ENCODE measurements around the gene CSGALNACT2. TPM values are rescaled to one million over a fixed set of nuclear protein-coding genes. Genes with fewer than 3 reads are reported as not detected.

CSGALNACT2 gene
- total RNA-seq, 1 experiment from 2014 or later, result 1.2 TPM

DNA sequence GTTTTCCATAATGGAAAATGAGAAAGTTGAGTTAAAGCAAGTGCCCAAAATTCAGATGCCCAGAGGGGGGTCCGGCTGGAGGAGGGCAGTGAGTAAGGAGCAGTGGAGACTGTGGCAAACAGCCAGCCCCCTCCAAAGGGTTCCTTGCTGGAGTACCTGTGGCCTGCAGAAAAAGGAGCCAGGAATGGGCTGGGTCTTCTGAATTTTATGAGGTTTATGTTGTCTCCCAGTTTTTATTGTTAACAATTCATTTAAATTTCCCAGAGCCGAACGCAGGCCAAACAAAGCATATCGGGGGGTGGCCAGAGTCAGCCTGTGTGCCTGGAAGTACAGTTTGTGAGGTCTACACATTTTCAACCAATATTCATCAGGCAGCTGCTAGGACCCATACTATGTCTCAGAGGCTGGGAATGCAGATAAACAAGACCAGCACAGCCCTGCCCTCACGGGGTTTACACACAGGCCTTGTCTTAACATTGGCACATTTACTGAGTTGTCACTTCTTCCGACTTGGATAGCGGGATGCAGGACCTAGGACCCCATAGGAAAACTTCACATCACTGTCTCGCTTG lies 12.9 kb upstream of the CSGALNACT2 start:
- DNase-seq, result peak; percentile 33
- Histone ChIP-seq H3K27me3 (ENCODE audit: control insufficient read depth, insufficient read depth, low read length) (no peaks in the 10 kb centered on the region), H3K36me3 (replicated peaks; ENCODE audit: control insufficient read depth, insufficient read depth, low read length) (no peaks in the 10 kb centered on the region), H3K4me3 (ENCODE audit: insufficient read depth, low read depth, low read length) (no peak overlapping the region)

DNA sequence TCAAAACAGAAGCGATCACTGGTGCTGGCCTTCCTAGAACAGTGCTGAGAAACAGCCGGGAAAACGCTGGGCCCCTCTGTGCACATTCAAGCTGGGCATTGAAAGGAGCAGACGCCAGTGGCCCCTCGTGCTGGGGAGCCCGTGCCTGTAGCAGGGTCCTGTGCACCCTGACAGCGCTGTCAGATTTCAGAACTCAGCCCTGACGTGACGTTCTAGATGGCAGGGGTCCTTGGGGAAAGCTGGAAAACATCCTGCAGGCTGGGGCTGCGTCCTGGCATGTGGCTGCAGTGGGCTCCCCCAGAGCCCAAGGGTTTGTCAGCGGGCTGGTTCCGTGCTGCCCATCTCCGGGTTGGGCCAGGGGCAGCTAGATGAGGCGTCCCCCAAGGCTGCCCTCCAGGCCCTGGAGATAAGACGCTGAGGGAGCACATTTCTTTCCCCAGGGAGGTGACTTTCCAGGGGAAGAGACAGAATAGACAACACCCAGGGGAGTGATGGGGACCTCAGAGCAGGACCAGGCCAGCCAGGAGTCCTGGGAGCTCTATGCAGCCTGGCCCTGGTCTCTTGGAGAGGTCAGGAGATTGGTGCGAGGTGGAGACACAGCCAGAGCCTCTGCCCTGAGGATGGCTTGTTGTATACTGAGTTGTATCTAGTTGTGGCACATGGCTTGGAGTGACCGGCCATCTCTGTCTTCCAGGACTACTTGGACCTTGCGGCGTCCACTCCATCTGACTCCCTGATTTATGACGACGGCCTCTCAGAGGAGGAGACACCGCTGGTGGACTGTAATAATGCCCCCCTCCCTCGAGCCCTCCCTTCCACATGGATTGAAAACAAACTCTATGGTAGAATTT lies 12.1 kb upstream of the CSGALNACT2 start:
- DNase-seq, result peak; percentile 43
- no peaks in the 10 kb centered on the region for H3K36me3 ChIP-seq (replicated peaks; ENCODE audit: control insufficient read depth, insufficient read depth, low read length)
- H3K27me3 ChIP-seq (ENCODE audit: control insufficient read depth, insufficient read depth, low read length), result no peaks in the 10 kb centered on the region
- H3K4me3 ChIP-seq (ENCODE audit: insufficient read depth, low read depth, low read length), result no peak overlapping the region

DNA sequence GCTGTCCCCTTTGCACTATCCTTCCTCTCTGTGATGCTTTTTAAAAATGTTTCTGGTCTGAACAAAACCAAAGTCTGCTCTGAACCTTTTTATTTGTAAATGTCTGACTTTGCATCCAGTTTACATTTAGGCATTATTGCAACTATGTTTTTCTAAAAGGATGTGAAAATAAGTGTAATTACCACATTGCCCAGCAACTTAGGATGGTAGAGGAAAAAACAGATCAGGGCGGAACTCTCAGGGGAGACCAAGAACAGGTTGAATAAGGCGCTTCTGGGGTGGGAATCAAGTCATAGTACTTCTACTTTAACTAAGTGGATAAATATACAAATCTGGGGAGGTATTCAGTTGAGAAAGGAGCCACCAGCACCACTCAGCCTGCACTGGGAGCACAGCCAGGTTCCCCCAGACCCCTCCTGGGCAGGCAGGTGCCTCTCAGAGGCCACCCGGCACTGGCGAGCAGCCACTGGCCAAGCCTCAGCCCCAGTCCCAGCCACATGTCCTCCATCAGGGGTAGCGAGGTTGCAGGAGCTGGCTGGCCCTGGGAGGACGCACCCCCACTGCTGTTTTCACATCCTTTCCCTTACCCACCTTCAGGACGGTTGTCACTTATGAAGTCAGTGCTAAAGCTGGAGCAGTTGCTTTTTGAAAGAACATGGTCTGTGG lies 11.4 kb upstream of the CSGALNACT2 start:
- no peaks in the 10 kb centered on the region for H3K27me3 ChIP-seq (ENCODE audit: control insufficient read depth, insufficient read depth, low read length)
- no peaks in the 10 kb centered on the region for H3K36me3 ChIP-seq (replicated peaks; ENCODE audit: control insufficient read depth, insufficient read depth, low read length)
- peak; percentile 55 for DNase-seq
- H3K4me3 ChIP-seq (ENCODE audit: insufficient read depth, low read depth, low read length), result no peak overlapping the region

- no peak overlapping the region for H3K4me3 ChIP-seq (ENCODE audit: insufficient read depth, low read depth, low read length)
- no peaks in the 10 kb centered on the region for H3K27me3 ChIP-seq (ENCODE audit: control insufficient read depth, insufficient read depth, low read length)
- H3K36me3 ChIP-seq (replicated peaks; ENCODE audit: control insufficient read depth, insufficient read depth, low read length), result no peaks in the 10 kb centered on the region
- DNase-seq, result no peak
Measured at GRCh38 chr10:43127442-43127841, 10.8 kb upstream of the CSGALNACT2 start.

- Histone ChIP-seq H3K27me3 (ENCODE audit: control insufficient read depth, insufficient read depth, low read length) (no peaks in the 10 kb centered on the region), H3K4me3 (ENCODE audit: insufficient read depth, low read depth, low read length) (no peak overlapping the region), H3K36me3 (replicated peaks; ENCODE audit: control insufficient read depth, insufficient read depth, low read length) (no peaks in the 10 kb centered on the region)
- no peak for DNase-seq
Measured at GRCh38 chr10:43128331-43128730, 9.9 kb upstream of the CSGALNACT2 start.

GRCh38 chr10:43128958-43129706 lies 9.1 kb upstream of the CSGALNACT2 start:
- DNase-seq, result peak; percentile 37
- no peak overlapping the region for H3K4me3 ChIP-seq (ENCODE audit: insufficient read depth, low read depth, low read length)
- H3K36me3 ChIP-seq (replicated peaks; ENCODE audit: control insufficient read depth, insufficient read depth, low read length), result no peaks in the 10 kb centered on the region
- H3K27me3 ChIP-seq (ENCODE audit: control insufficient read depth, insufficient read depth, low read length), result no peaks in the 10 kb centered on the region

- H3K4me3 ChIP-seq (ENCODE audit: insufficient read depth, low read depth, low read length), result no peak overlapping the region
- H3K36me3 ChIP-seq (replicated peaks; ENCODE audit: control insufficient read depth, insufficient read depth, low read length), result no peaks in the 10 kb centered on the region
- peak; percentile 42 for DNase-seq
- no peaks in the 10 kb centered on the region for H3K27me3 ChIP-seq (ENCODE audit: control insufficient read depth, insufficient read depth, low read length)
Measured at GRCh38 chr10:43130770-43131171, 7.5 kb upstream of the CSGALNACT2 start.

DNA sequence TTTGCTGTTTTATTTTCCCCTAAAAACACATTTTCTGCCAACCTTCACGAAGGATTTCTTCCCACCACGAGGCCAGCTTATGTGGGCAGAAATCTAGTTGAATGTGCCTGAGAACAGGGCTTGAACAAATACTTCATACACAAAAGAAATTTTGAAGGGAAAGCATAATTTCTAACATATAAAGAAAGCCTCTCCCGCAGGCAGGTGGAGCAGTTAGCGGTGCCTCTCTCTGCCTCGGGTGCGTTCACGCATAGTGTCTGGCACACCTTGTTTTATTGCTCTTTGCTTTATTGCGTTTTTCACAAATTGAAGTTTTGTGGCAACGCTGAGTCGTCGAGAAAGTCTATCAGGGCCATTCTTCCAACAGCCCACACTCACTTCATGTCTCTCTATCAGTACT lies 7.0 kb upstream of the CSGALNACT2 start:
- Histone ChIP-seq H3K27me3 (ENCODE audit: control insufficient read depth, insufficient read depth, low read length) (no peaks in the 10 kb centered on the region), H3K4me3 (ENCODE audit: insufficient read depth, low read depth, low read length) (no peak overlapping the region), H3K36me3 (replicated peaks; ENCODE audit: control insufficient read depth, insufficient read depth, low read length) (no peaks in the 10 kb centered on the region)
- DNase-seq, result no peak

DNA sequence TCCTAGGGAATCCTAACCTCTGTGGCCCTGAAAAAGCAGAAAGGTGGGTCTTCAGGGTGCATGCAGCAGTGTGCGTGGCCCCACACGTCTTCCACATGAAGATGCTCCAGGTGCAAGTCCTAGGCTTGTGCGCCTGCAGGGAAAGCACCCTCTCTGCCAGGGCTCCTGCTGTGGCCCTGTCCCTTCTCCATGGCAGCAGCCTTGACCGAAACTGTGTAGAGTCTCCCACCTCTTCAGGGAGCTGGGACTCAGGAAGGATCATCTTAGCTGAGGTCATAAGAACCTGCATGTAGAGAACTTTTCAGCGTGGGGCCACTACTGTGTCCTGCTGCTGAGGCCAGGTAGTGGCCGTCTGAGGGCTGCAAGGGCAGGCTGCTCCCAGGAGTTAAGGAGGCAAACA lies 6.3 kb upstream of the CSGALNACT2 start:
- no peak for DNase-seq
- Histone ChIP-seq H3K36me3 (replicated peaks; ENCODE audit: control insufficient read depth, insufficient read depth, low read length) (no peaks in the 10 kb centered on the region), H3K27me3 (ENCODE audit: control insufficient read depth, insufficient read depth, low read length) (no peaks in the 10 kb centered on the region), H3K4me3 (ENCODE audit: insufficient read depth, low read depth, low read length) (no peak overlapping the region)

GRCh38 chr10:43132867-43133787 lies 5.1 kb upstream of the CSGALNACT2 start:
- no peaks in the 10 kb centered on the region for H3K36me3 ChIP-seq (replicated peaks; ENCODE audit: control insufficient read depth, insufficient read depth, low read length)
- DNase-seq, result no peak
- peaks cover 9% of the 10 kb centered on the region for H3K27me3 ChIP-seq (ENCODE audit: control insufficient read depth, insufficient read depth, low read length)
- no peak overlapping the region for H3K4me3 ChIP-seq (ENCODE audit: insufficient read depth, low read depth, low read length)

DNA sequence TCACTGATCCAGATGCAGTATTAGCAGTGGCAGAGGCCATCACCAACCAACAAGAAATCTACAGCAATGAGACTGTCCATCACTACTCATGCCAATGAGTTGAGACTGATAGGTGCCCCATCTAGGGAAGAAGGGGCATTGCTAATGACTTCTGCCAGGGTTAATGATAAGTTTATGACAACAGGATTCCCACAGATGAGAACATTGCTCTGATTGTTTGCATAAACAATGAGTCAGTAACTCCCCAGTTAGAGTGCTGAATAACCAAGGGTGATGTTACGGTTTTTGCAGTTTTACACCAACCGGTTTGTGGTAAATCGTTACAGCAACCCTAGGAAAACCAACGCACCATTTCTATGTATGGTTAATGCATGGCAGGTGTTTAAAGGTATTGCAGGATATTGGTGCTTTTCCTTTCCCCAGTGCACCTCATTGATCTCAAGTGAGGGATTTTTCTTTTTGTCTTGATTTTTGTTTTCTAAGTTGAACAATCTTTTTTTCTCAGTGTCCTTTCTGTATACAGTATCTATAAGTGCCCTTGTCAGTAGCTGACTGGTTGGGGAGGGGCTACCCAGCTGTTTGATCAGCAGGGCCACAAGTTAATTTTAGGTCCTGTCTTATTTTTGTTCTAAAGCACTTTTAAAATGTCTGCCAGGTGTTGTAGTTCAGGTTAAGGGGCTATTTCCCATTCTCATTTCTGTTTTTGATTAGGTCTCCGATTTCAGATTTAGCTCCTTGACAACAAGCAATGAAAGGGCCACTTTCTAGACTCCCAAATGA lies 3.9 kb upstream of the CSGALNACT2 start:
- no peak for DNase-seq

GRCh38 chr10:43135064-43135463 lies 3.2 kb upstream of the CSGALNACT2 start:
- Histone ChIP-seq H3K36me3 (replicated peaks; ENCODE audit: control insufficient read depth, insufficient read depth, low read length) (no peaks in the 10 kb centered on the region), H3K27me3 (ENCODE audit: control insufficient read depth, insufficient read depth, low read length) (peaks cover 9% of the 10 kb centered on the region), H3K4me3 (ENCODE audit: insufficient read depth, low read depth, low read length) (no peak overlapping the region)
- no peak for DNase-seq

More for the DNA sequence above, 3.9 kb upstream of the CSGALNACT2 start:
- Histone ChIP-seq H3K36me3 (replicated peaks; ENCODE audit: control insufficient read depth, insufficient read depth, low read length) (no peaks in the 10 kb centered on the region), H3K4me3 (ENCODE audit: insufficient read depth, low read depth, low read length) (no peak overlapping the region), H3K27me3 (ENCODE audit: control insufficient read depth, insufficient read depth, low read length) (peaks cover 9% of the 10 kb centered on the region)

DNA sequence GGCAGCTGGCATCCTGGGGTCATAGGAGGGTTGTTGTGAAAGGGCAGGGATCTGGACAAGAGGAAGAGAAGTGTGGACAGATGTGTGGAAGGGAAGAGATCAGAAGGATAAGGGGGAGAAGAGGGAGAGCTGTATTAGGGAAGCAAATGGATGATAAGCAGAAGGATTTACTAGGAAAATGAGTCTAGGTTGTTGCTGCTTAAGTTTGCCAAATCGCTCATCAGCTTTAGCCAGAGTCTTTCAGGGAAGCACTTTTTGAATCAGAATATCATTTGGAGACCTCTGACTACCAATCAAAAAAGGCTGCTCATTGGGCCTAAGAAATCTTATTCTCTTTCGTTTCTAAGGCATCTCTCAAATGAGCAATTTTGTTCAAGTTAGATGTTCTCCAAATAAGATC lies 2.6 kb upstream of the CSGALNACT2 start:
- Histone ChIP-seq H3K27me3 (ENCODE audit: control insufficient read depth, insufficient read depth, low read length) (peaks cover 9% of the 10 kb centered on the region), H3K36me3 (replicated peaks; ENCODE audit: control insufficient read depth, insufficient read depth, low read length) (no peaks in the 10 kb centered on the region), H3K4me3 (ENCODE audit: insufficient read depth, low read depth, low read length) (no peak overlapping the region)
- DNase-seq, result no peak
